GM13977 (cell line): ENCODE results near the gene ARAP1.

Experiments
- DNase-seq: peaks from one replicate; pipeline ENCODE4 v3.0.0; 2012; ENCODE audit warnings: low spot score
- CTCF ChIP-seq: IDR thresholded peaks from 2 replicates; pipeline ENCODE4 v1.5.1; 2012; ENCODE audit warnings: mild to moderate bottlenecking, control low read depth; ENCODE audit not compliant: insufficient read depth; ENCODE audit errors: extremely low read depth, missing control alignments
- in situ Hi-C: fragments of 300-500 bp; cut with MboI; formaldehyde crosslinking; loops from one replicate; pipeline ENCODE4 v1.12.0; 2022; ENCODE audit warnings: low sequenced_read_pairs, low pct_unique_long_range_greater_than_20kb, mixed read lengths, inconsistent platforms; ENCODE audit not compliant: unreplicated experiment

ARAP1 gene

GRCh38 chr11:72763823-72764222 lies 11.6 kb upstream of the ARAP1 start:
- DNase-seq, result no peak
- TF ChIP-seq CTCF, result no peak
- in situ Hi-C loops, result no loop called here

GRCh38 chr11:72762641-72763304 lies 10.6 kb upstream of the ARAP1 start:
- no peak for TF ChIP-seq CTCF
- in situ Hi-C loops, result no loop called here
- peak; percentile 70 for DNase-seq

GRCh38 chr11:72760539-72761405 lies 8.6 kb upstream of the ARAP1 start:
- in situ Hi-C loops, result no loop called here
- TF ChIP-seq CTCF, result no peak
- no peak for DNase-seq

- no peak for DNase-seq
- in situ Hi-C loops, result no loop called here
- TF ChIP-seq CTCF, result no peak
Measured at GRCh38 chr11:72759468-72759985, 7.3 kb upstream of the ARAP1 start.

GRCh38 chr11:72758690-72759389 lies 6.6 kb upstream of the ARAP1 start:
- DNase-seq, result no peak
- no peak for TF ChIP-seq CTCF
- in situ Hi-C loops, result no loop called here

GRCh38 chr11:72758304-72758689 lies 6.1 kb upstream of the ARAP1 start:
- TF ChIP-seq CTCF, result no peak
- DNase-seq, result no peak
- in situ Hi-C loops, result no loop called here
